Measurements from ENCODE around the gene KLF4. TPM values are rescaled to one million over a fixed set of nuclear protein-coding genes. Genes with fewer than 3 reads are reported as not detected.

Gene KLF4
- total RNA-seq, 1 experiment from 2014 or later: 7.1 TPM

- Histone ChIP-seq H3K18ac (ENCODE audit: insufficient read length, low read depth, low read length) (no peak overlapping the region), H3K27me3 (ENCODE audit: insufficient read depth, low read length) (no peaks in the 10 kb centered on the region), H3K79me2 (ENCODE audit: insufficient read depth, low read length) (no peaks in the 10 kb centered on the region), H4K20me1 (ENCODE audit: control insufficient read depth, insufficient read depth, insufficient read length) (no peaks in the 10 kb centered on the region), H3K9me3 (ENCODE audit: control insufficient read depth, low read depth, low read length) (no peaks in the 10 kb centered on the region), H3K79me1 (ENCODE audit: insufficient read depth, low read depth, low read length, poor library complexity, severe bottlenecking) (no peaks in the 10 kb centered on the region), H3K14ac (ENCODE audit: insufficient read depth, low read length) (no peak overlapping the region), H2BK120ac (ENCODE audit: low read depth, low read length, poor library complexity, severe bottlenecking) (no peak overlapping the region), H3K4ac (ENCODE audit: low read depth, low read length) (no peak overlapping the region), H3T11ph (ENCODE audit: low read length) (no peak overlapping the region), H2BK5ac (ENCODE audit: insufficient read length, low read length) (no peak overlapping the region), H3K4me1 (ENCODE audit: insufficient read depth, low read length) (no peaks in the 10 kb centered on the region), H4K5ac (ENCODE audit: insufficient read length, low read depth, low read length) (no peak overlapping the region), H2AK5ac (ENCODE audit: insufficient read length, low read length) (no peak overlapping the region), H3K23ac (ENCODE audit: insufficient read length, low read depth, low read length) (no peak overlapping the region), H4K8ac (replicated peaks; ENCODE audit: insufficient read length, low read depth, low read length) (no peak overlapping the region), H3K9ac (ENCODE audit: extremely low read depth, insufficient read length, low read length) (no peak overlapping the region), H3K23me2 (ENCODE audit: insufficient read length, low read depth, low read length, poor library complexity, severe bottlenecking) (no peaks in the 10 kb centered on the region), H3K56ac (ENCODE audit: insufficient read length, low read depth, low read length) (no peak overlapping the region), H2BK12ac (ENCODE audit: insufficient read length, low read depth, low read length) (no peak overlapping the region), H3K27ac (ENCODE audit: insufficient read length, low read depth, low read length) (no peak overlapping the region), H2AFZ (ENCODE audit: low read length) (no peak overlapping the region), H2BK15ac (ENCODE audit: low read depth, low read length) (no peak overlapping the region), H2BK20ac (ENCODE audit: low read depth, low read length, poor library complexity, severe bottlenecking) (no peak overlapping the region), H4K91ac (ENCODE audit: insufficient read length, low read depth, low read length) (no peak overlapping the region), H3K4me2 (ENCODE audit: insufficient read depth, insufficient read length, low read length) (no peak overlapping the region)
- Mint-ChIP-seq H3K27me3 (ENCODE audit: low read depth) (no peaks in the 10 kb centered on the region), H3K9me3 (no peaks in the 10 kb centered on the region; a peak in 1 of 5 replicates), H3K4me3 (no peak overlapping the region), H3K36me3 (ENCODE audit: insufficient read depth in 1 of 3, low read depth in 3 of 3) (no peaks in the 10 kb centered on the region), H3K27ac (no peak overlapping the region), H3K4me1 (no peaks in the 10 kb centered on the region)
- no peak for TF ChIP-seq CTCF (conservative IDR thresholded peaks at IDR 0.05)
- no CpG with 5 or more reads among the region's 1 CpG for WGBS (ENCODE audit: extremely low coverage, insufficient read length, low lambda C conversion rate)
- no peak for DNase-seq
Measured at GRCh38 chr9:107530679-107531078, 41.1 kb upstream of the KLF4 start.

Data from H9 (cell line).